NCI-H128 (cell line): ENCODE measurements around the gene ARHGAP21.

Experiments
- DNase-seq: peaks from one replicate; lab custom pipeline; 2025; ENCODE audit not compliant: unreplicated experiment; lab: John Stamatoyannopoulos, UW

Gene ARHGAP21

DNA sequence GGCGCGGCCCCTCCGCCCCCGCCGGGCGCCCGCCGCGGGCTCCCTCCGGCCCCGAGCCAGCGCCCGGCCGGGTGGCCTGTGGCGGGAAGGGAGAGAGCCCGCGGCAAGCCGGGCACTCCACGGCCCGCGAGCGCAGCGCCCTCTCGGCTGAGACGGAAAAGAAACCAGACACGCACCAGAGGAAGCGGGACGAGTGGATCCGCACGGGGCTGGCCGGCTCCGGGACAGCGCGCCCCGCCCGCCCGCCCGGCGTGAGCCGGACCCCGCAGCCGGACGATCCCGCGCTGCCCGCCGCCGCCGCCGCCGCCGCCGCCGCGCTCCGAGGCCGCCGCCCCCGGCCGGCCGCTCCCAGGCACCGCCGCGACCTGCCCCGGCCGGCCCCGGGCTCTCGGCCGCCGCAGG, 300 bp downstream of the ARHGAP21 start:
- DNase-seq = no peak

DNA sequence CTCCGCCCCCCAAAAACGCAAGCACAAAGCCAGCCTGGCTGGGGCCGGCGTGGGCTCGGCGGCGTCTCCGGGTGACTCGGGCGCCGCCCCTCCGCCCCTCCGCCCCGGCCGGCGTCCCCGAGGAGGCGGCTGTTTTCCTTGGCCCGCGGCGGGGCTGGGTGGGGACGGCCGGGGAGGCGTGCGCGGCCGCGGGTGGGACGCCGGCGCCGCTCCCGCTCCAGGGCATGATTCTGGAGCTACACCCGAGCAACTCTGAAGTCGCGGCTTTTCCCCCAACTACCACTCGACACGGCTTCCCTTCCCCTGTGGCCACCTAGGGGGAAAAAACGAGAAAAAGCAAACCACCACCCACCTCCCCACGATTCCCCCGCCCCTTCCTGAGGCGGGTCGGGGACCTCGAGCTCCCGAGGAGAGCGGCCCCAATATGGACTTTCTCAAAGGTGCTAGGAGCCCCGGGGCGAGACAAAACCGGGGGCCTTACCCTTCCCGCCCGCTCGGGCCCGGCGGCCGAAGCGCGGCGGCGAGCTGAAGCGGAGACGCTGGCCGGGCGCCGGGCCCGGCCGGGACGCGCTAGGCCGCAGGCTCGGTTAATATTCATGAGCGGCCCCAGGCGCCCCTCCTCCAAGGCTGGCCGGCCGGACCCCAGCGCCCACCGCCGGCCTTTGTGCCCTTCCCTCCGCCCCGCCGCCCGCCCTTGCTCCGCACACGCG, 856 bp downstream of the ARHGAP21 start:
- DNase-seq = no peak

DNA sequence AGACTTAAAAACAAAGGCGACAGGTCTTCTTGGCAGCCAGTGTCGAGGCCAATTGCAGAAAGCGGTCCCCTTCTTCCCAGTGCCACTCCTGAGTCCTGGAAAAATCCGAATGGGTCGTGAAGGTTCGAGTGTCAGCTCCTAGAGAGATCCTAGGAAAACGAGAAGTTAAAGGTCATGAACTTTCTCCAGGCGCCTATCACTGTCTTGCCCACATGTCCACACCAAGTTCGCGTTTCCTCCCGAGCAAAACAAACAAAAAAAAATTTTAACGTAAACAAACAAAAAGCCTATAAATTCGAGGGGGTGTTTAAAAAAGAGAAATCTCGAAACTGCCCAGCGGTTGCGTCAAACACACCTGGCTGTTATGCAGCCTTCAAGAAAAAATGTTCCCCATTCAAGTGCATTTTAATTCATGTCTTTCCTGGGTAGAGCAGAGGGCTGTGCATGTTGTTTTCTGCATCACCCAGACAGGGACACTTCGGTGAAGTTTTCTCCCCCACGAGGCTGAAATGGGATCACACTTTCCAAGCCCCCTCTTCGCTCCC, 1.5 kb downstream of the ARHGAP21 start:
- DNase-seq = no peak

DNA sequence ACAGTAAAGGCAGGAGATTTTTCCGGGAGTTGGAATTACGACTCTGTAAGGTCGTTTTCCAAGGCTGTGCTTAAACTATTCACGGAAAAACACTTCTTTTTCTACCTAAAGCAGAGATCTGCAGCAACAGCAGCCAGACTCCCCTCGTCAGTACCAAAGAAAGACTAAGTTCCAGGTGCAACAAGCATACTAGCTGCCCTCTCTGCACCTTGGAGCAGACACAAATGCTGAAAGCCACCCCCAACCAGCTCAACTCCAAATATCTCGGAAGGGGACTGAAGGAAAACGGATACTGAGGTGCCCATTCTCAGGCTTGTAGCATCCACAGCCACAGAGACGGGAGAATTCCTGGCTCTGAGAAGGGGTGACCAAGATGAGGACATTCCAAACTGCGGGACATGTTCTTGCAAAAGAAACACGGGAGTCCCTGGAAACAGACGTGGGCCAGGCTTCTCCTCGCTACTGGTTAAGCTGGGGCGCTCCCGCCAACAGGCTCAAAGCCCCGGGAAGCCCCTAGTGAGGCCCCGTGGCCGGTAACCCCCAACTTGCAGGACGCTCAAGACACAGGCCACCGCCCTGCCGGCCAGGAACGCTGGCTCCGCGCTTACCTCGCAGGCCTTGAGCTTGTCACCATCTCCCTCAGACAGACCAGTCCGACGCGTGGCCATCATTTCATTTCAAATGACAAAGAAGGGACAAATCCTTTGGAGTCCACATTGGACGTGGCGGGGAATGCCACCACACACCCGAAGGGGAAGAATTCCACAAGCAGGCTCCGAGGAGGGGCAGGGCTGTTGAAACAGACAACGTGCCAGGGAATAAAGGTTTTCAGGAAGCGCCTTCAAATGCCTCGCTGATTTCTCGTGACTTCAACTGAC, 2.2 kb downstream of the ARHGAP21 start:
- no peak for DNase-seq

DNA sequence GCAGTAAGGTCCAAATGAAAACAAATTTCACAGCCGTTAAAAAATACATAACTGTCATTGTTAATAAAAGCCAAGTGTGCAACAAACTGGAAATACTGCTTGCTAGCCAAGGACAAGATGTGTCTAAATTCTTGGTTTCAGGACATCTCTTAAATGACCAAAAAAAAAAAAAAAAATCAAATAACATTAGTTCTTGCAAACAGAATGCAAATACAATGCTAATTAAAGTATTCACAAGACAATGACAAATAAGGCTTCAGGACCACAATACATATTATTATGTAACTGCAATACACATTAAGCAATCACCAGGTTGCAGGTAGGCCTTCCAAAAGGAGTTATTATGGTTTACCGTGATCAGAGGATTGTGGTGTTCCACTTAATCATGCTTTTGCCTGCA, 3.6 kb downstream of the ARHGAP21 start:
- no peak for DNase-seq

DNA sequence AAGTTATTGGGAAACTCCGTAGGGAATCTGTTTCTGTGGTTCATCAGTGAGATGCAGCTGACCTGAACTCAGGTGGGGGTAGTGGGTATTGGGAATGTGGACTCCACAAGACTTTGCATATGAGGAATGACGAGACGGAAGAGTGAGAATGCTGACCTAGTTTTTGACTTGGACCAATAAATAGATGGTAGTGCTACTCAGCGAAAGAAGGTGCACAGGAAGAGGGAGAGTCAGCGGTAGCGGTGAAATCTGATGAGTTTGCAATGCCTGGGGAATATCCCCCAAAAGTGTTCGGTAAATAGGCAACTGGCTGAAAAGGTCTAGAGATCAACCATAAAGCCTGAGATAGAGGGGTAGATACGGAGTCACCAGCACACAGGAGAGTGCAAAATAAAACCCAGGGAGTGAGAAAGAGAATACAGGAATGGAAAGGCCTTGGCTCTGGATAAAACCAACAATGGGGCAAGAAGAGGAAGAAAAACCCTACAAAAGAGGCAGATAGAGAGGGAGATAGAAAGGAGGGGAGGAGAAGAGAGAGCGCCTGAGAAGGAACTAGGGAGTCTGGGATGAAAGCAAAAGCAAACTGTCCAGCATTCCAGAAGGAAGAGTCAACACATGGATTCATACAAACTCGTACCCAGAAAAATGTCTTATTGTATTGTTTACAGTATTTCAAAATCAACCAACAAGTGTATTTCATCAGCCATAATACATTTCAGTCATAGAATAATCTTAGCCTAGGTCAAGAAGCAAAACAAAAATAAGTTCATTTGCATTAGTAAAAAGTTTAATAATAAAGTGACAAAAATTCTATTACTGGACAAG, 5.4 kb downstream of the ARHGAP21 start:
- DNase-seq = no peak

DNA sequence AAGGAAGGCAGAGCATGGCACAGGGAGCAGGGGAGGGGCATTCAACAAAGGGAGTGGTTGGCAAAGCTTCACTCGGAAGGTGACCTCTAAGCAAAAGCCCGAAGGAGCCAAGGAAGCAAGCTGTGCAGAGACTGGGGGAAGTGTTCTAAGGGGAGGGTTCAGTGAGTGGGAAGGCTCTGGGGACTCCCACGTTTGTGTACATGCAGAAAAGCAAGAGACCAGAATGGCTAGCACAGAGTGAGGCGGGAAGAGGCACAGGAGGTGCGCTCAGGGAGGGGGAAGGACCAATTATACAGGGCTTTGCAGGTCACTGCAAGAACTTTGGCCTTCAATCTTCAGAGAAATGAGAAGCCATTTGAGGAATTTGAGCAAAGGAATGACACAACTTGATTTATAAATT, 7.4 kb downstream of the ARHGAP21 start:
- DNase-seq = no peak

DNA sequence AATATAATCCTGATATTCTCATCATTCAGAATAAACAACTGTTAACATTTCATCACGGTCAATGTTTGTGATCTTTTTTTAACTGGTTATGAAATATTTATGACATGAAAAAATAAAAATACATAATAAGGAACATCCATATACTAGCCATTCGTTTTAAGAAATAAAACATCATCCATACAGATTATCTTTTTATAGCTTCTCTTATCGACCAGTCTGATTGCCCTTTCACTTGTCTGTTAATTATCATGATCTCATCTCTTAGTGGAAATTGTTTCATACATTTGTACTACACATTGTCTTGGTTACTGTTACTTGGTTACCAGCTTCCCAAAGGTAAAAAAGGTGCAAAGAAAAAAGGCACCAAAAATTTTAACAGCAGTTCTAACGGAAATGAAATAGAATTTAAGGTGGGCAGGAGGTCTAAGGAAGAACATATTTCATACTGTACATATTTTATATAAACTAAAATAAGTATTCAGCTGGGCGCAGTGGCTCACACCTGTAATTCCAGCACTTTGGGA, 8.4 kb downstream of the ARHGAP21 start:
- DNase-seq = no peak

DNA sequence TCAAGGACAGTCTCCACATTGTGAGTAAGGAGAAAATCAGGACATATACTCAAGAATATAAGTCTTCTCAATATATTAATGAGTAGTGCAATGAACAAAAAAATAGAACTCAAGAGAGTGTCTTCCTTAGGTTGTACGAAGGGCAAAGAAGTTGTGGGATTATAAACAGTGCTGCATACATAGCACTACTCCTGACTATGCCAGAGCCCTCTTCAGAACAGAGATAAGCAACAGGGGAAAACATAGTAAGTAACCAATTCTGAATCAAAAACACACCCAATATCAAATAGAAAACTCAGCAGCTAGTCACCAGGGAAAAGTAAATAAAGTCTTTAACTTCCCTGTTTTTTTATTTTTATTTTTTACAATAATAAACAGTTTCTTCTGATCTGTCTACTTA, 10.6 kb downstream of the ARHGAP21 start:
- DNase-seq = no peak

DNA sequence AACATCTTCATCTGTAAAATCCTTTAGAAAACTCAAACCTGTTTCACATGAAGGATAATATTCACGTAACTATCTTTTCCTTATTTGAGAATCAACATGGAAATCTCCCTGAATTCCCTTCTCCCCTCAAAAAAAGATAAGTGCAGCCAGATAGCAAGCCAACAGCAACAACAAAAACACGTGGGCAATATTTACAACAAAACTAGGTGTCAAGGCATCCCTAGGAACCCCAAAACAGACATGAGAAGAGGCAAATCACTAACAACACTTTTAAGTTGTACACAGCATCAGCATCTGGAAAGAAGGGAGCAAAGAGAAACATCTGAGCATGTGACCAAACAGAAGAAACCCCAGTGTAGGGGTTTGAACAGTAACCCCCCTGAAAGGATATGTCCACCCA, 12.2 kb downstream of the ARHGAP21 start:
- no peak for DNase-seq

DNA sequence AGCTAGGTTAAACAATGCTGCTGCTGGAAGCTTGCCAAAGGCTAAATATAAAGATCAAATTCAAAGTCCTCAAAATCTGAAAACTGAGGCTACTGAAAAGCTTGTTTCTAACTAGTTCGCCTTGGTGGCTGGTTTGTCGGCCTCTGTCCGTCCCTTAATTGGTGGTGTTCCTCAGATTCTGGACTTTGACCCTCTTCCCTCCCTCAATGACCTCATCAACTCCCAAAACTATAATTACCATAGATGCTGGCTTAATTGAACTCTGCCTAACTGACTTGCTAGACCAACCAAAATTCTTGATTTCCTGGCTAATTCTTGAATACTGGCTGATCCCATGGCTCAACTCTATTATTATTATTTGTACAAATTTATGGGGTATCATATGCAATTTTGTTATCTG, 15.6 kb downstream of the ARHGAP21 start:
- DNase-seq = no peak

DNA sequence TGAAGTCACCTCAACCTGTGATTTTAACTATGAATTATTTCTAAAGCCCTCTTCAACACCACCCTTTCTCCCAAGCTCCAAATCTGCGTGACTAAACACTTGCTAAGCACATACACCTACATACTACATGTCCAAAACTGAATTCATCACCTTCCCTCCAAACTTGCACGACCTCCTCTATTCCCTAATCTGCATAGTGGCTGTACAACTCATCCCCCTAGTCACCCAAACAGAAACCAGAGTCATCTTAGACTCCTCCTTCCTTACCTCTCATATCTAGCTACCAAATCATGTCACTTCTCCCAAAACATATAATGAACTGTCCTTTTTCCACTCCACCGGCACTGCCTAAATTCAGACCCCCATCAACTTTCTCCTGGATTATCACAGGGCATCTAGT, 16.2 kb downstream of the ARHGAP21 start:
- DNase-seq = no peak

DNA sequence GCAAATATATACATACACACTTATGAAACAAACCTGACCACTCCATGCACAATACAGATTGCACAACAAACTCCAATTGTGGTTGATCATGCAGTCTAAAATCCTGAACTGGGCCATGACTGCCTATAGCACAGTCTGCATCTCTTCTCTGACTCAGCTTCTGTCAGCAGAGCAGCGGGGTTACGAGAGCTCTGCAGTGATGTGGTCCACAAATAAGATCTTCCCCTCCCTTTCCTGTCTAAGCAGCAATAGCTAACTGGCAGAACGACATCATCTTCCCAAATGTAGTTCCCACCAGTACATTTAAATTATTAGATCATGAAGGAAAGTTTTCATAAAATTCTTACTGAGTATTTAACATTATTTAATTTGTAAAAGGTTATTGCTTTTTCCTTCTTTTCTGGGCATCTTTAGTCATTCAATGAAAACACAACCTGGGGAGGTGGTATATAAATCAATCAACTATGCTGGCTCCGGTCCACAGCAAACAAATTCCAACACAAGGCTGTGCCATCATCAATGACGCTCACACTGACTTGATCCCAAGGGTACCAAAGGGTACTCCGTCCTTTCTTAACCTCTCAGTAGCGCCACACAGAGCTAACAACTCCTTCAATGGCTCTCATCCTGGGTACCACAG, 17.1 kb downstream of the ARHGAP21 start:
- no peak for DNase-seq

DNA sequence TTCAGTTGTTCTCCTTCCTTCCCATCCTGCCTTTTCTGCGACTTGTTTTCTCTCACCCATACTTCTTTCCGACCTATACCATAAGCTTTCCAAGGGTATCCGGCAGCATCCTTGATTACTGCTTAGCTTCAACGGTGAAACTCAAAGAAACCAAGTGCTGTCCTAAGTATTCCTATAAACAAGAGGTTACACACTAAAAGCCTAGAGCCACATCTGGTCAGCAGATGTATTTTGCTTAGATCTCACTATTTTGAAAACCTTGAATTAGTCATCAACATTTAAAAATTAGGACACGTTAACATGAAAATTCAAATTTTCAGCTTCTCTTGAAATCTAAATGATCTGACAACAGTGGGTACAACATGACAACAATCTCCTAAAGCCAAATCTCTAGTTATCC, 20.0 kb downstream of the ARHGAP21 start:
- DNase-seq = no peak

DNA sequence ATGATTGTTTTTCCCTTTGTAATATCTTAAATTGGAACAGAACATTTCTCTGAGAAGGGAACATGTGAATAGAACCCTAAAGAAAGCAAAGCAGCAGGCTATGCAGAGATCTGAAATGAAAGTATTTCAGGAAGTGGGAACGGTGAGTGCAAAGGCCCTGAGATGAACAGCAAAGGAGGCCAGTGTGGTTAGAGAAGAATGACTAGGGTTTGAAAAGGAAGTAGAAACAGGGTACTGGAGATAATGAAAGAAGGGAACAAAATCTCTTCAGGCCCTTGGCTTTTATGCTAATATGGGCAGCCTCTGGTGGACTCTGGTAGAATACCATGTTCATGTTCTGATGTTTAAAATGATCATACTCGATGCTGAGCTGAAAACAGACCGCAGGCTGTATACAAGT, 22.2 kb downstream of the ARHGAP21 start:
- DNase-seq = no peak

DNA sequence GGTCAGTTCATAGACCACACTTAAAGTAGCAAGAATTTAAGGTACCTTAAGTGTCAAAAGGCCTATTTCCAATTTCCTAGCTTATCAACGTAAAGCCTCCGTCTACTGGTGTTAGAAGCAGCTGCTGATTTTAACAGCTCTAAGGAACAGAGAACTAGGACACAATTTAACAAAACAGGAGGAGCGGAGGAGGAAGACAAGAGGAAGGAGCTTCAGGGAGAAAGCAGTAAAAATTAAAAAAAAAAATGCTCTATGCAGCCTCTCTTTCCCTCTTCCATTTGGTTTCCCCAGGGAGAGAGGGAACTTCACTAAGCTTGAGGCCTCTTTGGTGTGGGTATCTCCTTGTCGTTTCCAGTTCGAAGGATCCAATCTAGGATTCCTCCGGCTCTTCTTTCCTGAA, 22.7 kb downstream of the ARHGAP21 start:
- no peak for DNase-seq

DNA sequence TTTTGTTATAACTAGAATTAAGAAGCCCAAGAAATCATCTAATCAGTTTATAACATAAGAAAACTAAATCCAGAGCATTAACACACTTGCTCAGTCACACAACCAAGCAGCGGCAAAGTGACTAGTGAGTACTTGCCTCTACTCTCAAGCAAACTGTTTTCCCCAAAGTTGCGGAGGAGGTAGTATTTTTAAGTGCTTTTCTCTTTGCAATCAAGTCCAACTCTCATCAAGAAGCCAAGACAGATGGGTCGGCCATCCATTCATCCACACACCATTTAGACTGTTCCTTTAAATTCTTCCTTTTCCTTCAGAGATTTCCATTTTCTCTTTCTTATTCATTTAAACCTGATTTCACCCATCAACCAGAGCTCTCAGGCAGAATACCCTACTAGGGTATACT, 25.4 kb downstream of the ARHGAP21 start:
- DNase-seq = no peak

DNA sequence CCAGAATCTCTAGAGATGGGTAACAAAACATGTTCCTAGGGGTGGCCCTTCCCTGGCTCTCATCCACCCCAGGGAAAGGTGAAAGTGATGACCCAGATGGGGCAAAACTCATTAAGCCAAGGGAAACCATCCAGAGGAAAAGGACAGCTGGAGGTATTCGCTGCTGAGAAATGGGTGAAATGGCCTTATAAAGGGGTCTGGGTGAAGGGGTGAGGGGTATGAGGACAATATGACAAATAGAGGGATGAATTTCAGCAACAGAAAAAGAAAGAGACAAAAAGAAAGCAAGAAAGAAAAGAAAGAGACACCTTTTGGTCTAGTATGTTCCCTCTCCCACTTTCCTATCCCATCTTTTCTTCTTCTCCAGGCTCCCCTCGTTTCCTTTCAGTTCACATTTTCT, 26.6 kb downstream of the ARHGAP21 start:
- no peak for DNase-seq

DNA sequence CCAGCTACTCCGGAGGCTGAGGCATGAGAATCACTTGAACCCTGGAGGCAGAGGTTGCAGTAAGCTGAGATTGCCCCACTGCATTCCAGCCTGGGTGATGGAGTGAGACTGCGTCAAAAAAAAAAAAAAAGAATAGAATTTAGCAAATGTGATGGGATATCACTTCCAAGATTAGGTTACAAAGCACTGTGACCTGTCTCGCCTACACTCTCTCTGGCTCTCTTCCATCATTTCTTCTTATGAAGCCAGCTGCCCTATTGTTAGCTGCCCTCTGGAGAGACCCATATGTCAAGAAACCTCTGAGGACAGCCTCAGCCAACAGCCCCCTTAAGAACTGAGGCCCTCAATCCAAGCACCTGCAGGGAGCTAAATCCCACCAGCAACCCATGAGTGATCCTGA, 28.2 kb downstream of the ARHGAP21 start:
- no peak for DNase-seq

DNA sequence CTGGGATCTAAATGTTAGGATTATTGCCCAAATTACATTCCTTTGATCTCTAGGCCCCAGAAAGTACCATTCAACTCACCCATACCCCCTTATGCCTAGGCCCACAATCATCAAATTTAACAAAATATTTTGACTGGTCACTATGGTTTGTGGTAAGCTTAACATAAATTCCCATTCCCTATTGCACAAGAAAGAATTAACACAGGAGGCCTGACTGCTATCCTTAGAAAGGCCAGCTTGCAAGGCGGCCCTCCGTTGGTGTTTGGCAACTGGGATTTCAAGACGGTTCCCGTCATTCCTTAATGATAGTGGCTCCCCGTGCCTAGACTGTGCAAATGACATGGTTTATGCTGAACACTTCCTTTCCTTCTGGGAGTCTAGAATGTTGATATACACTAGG, 29.6 kb downstream of the ARHGAP21 start:
- no peak for DNase-seq
